Retina (tissue), 1 donor: ENCODE results near the gene SLC25A29.
A peak's percentile ranks its signal among the peaks of the same experiment; 100 is the strongest.

Experiments used
- DNase-seq: peaks from one replicate; pipeline ENCODE4 v3.0.0-alpha.2; 2016

Gene SLC25A29

GRCh38 chr14:100279133-100279532 is 27.1 kb downstream of the SLC25A29 start:
- DNase-seq, result no peak

- DNase-seq, result no peak
These were observed 27.5 kb downstream of the SLC25A29 start for GRCh38 chr14:100278702-100279101.

- DNase-seq, result no peak
These were observed 31.0 kb downstream of the SLC25A29 start for GRCh38 chr14:100275214-100275613.

- no peak for DNase-seq
These were observed 32.0 kb downstream of the SLC25A29 start for GRCh38 chr14:100274250-100274649.

- DNase-seq, result no peak
These were observed 34.9 kb downstream of the SLC25A29 start for GRCh38 chr14:100271247-100271939.

- DNase-seq, result no peak
These were observed 37.5 kb downstream of the SLC25A29 start for GRCh38 chr14:100268591-100269207.

GRCh38 chr14:100267990-100268389 is 38.3 kb downstream of the SLC25A29 start:
- DNase-seq, result no peak

- no peak for DNase-seq
These were observed 43.1 kb downstream of the SLC25A29 start for GRCh38 chr14:100263141-100263540.

GRCh38 chr14:100262545-100262944 is 43.7 kb downstream of the SLC25A29 start:
- DNase-seq, result no peak

GRCh38 chr14:100261621-100262020 is 44.6 kb downstream of the SLC25A29 start:
- no peak for DNase-seq

- no peak for DNase-seq
These were observed 49.8 kb downstream of the SLC25A29 start for GRCh38 chr14:100256339-100256895.

GRCh38 chr14:100252684-100253083 is 53.6 kb downstream of the SLC25A29 start:
- no peak for DNase-seq

- DNase-seq, result no peak
These were observed 55.3 kb downstream of the SLC25A29 start for GRCh38 chr14:100250732-100251465.

GRCh38 chr14:100246809-100247428 is 59.3 kb downstream of the SLC25A29 start:
- DNase-seq, result peak; percentile 54

- no peak for DNase-seq
These were observed 63.2 kb downstream of the SLC25A29 start for GRCh38 chr14:100243020-100243419.

GRCh38 chr14:100241279-100241678 is 65.0 kb downstream of the SLC25A29 start:
- DNase-seq, result no peak
